Lower leg skin (tissue), 4 donors: ENCODE results near the gene LRRC27. TPM values are rescaled to one million over a fixed set of nuclear protein-coding genes. Genes with fewer than 3 reads are reported as not detected.
A peak's percentile ranks its signal among the peaks of the same experiment; 100 is the strongest.

ENCODE experiments used
- DNase-seq, 2 donors: peaks; one replicate each; pipeline ENCODE4 v3.0.0-alpha.2; 2019; ENCODE audit warnings: low spot score in 2 of 2
- H3K4me3 ChIP-seq: fragments of 200-600 bp; sonication (generic); 2 replicates; pipeline ENCODE4 v1.5.1; 2017; ENCODE audit warnings: mild to moderate bottlenecking, low read depth; ENCODE audit not compliant: poor library complexity, severe bottlenecking
- POLR2A ChIP-seq, 2 donors: fragments of 450-650 bp; IDR thresholded peaks; one replicate each; pipeline ENCODE4 v1.6.1; 2016 to 2017; ENCODE audit warnings: antibody characterized with exemption in 2 of 2, mild to moderate bottlenecking in 1 of 2, moderate library complexity in 1 of 2
- WGBS, 2 donors: methylation state at CpG; one replicate each; pipeline ENCODE4 v1.1.5; 2018; 5-methylcytosine and 5-hydroxymethylcytosine counted together
- intact Hi-C: fragments of 100-400 bp; cut with DNase I; formaldehyde crosslinking; loops from one replicate; pipeline ENCODE4 v1.15.0; 2023; ENCODE audit warnings: low total_unique reads
- total RNA-seq, 4 donors: library from RNA; depleted of rRNA; stranded (reverse); fragments of >200 nt; gene quantifications; one replicate each; pipeline ENCODE4 v1.1.0, GENCODE V29; 2016
- TF ChIP-seq, protein P1 (sequence below), 3 donors: fragments of 450-650 bp; IDR thresholded peaks; one replicate each; pipeline ENCODE4 v1.5.1; 2016; ENCODE audit warnings: antibody characterized with exemption in 3 of 3, mild to moderate bottlenecking in 3 of 3, moderate library complexity in 2 of 3

LRRC27 gene
- total RNA-seq, 4 donors from 2014 or later: 3.1 to 11.3 (median 8.5) TPM

DNA sequence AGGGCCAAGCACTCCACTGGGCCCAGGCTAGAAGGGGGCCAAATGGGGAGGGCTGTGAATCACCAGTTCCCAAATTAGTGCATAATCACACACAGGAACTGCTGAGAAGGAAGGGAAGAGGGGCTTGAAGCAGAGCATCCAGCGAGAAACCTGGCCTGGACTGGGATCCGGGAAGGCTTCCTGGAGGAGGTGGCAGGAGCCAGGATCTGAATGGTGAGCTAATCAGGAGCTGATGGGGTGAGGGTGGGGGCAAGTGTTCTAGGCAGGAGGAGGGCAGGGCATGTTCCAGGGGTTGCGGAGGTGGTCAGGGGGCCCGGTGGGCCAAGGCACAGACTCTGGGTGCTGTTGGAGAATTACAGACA is 77.7 kb downstream of the LRRC27 start:
- 88 to 92% methylated on average over 4 of the region's 4 CpGs for WGBS, 2 donors
- no peak for DNase-seq
- H3K4me3 ChIP-seq: no peak overlapping the region
- intact Hi-C loops: no loop called here
- TF ChIP-seq POLR2A (IDR thresholded peaks at IDR 0.05): no peak
- TF ChIP-seq, protein P1, sequence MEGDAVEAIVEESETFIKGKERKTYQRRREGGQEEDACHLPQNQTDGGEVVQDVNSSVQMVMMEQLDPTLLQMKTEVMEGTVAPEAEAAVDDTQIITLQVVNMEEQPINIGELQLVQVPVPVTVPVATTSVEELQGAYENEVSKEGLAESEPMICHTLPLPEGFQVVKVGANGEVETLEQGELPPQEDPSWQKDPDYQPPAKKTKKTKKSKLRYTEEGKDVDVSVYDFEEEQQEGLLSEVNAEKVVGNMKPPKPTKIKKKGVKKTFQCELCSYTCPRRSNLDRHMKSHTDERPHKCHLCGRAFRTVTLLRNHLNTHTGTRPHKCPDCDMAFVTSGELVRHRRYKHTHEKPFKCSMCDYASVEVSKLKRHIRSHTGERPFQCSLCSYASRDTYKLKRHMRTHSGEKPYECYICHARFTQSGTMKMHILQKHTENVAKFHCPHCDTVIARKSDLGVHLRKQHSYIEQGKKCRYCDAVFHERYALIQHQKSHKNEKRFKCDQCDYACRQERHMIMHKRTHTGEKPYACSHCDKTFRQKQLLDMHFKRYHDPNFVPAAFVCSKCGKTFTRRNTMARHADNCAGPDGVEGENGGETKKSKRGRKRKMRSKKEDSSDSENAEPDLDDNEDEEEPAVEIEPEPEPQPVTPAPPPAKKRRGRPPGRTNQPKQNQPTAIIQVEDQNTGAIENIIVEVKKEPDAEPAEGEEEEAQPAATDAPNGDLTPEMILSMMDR (IDR thresholded peaks at IDR 0.05): no peak

DNA sequence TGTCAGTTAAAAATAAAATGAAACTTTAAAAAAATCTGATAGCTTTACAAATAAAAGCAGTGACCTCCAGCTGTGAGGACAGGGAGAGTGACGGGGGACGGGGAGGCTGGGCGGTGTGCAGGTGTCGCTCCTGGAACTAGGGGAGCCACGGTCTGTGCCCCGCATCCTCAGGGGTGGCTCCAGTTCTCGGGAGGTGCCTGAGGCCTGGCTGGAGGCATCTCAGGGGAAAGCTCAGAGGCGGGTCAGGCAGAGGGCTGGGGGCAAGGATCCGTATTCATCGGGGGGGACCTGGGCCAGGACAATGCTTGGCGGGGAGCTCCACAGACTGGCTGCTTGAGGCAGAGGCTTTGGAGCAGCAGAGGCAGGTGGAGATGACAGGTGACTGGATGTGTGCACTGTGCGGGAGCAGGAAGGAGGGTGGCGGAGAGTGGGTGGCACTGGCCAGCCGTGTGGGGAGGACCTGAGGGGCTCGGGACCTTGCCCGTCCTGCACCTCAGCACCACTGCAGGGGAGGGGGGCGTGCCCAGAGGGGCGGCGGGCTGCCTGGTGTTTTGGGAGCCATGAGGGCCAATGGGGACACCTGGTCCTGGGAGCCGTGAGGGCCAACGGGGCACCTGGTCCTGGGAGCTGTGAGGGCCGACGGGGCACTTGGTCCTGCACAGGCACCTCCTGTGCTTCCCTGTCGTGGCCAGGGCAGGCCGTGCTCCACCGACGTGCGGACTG is 78.2 kb downstream of the LRRC27 start:
- 87 to 89% methylated on average over 20 to 28 of the region's 28 CpGs for WGBS, 2 donors
- intact Hi-C loops: no loop called here
- no peak for DNase-seq
- TF ChIP-seq, protein P1 (IDR thresholded peaks at IDR 0.05): no peak
- no peak for TF ChIP-seq POLR2A (IDR thresholded peaks at IDR 0.05)
- no peak overlapping the region for H3K4me3 ChIP-seq

DNA sequence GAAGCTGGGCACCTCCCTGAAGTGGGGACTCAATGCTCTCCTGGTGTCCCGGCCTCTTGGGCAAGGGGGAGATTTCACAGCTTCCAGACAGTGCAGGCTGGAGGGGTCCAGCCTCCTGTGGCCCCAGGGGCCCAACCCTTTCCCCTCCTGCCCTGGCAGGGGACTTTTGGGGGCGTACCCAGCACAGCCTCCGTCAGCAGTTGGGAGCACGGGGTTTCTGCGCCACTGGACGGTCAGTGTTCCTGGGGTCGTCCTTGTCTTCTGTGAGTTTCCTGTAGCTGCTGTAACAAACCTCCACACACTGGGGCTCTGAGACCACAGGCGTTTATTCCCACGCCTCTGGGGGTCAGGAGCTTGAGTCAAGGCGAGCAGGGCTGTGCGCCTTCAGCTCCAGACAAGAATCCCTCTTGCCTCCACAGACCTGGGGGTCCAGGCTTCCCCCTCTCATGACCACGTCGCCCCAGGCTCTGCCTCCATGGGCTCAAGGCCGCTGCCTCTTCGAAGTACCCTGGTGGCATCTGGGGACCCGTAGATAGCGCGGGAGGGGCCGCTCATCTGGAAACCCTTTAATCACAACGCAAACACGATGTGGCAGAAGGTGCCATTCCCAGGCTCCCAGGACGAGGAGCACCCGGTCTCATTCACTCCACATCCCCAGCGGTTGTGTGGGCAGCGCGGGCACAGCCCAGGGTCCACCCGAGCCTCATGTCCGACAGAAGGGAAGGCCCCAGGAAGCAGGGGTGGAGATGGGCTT is 79.0 kb downstream of the LRRC27 start:
- intact Hi-C loops: no loop called here
- DNase-seq: no peak
- TF ChIP-seq, protein P1 (IDR thresholded peaks at IDR 0.05): no peak
- no peak for TF ChIP-seq POLR2A (IDR thresholded peaks at IDR 0.05)
- no peak overlapping the region for H3K4me3 ChIP-seq
- WGBS, 2 donors: 65 to 71% methylated on average over 26 to 27 of the region's 28 CpGs

DNA sequence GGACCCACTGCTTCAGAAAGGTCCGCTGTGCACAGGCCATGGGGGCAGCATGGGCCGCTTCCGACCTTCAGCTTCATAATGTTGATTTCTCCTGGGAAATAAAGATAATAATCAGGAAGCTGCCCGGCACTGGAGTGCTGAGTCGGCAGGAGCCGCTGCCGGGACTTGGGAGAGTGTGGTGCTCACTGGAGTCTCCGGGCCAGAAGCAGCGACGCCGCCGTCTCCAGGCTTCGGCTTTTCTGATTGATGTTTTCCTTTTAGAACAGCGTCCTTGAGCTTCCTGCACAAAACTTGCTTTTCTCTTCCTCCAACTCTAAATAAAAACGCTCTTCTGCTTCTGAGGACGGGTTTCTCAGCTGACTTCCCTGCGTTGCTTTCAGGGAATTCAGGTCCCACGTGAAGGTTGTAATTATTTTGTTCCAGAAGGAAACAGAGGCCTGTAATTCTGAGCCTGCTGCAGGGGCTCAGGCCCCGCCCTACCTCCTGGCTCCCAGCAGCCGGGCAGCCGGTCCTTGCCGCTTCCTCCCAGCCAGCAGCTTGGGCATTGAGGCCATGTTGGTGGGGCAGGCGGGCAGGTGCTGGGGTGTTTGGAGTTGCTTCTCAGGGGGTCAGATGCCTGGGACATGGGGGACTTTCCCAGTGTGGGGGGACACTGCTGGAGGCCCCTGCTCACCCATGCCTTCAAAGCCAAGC is 79.7 kb downstream of the LRRC27 start:
- intact Hi-C loops: no loop called here
- no peak for DNase-seq
- WGBS, 2 donors: 16% methylated on average over 23 of the region's 23 CpGs
- H3K4me3 ChIP-seq: no peak overlapping the region
- TF ChIP-seq, protein P1 (IDR thresholded peaks at IDR 0.05): no peak
- TF ChIP-seq POLR2A (IDR thresholded peaks at IDR 0.05): no peak

DNA sequence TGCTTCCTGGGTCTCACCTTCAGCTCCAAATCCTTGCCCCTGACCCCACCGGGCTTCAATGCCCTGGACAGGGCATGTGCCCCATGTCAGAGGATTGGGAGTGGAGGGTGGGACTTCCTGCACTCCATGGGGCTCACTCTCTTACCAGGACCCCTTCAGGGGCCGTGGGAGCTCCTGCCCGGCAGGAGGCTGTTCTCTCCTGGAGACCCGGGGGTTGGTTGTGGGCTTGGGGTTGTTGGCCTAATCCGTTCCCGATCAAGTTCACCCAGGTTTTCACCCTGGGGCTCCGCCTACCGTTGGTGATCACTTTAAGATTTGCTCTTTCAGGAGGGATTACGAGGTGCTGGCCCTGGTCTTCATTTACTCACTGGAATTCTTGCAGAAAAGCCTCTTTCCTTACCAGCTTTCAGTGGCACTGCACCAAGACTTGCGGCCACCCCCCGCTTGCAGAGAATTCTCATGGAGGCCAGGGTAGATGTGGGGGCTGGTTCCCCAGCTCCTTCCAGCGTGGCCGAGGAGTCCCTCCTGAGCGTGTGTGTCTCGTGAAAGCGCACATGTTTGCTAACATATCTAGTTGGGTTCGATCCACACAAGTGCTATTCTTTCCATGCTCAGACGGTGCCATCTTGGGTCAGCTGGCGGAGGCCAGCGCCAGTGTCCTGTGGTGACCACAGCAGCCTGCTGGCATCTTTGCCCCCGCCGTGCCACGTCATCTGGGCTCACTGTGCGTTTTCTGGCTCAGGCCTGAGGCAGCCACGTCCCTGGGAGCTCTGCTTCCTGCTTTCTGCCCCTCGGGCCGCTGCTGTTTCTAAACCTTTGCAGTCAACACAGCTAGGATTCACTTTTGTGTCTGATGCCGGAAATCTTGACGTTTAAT is 80.6 kb downstream of the LRRC27 start:
- no peak overlapping the region for H3K4me3 ChIP-seq
- peak in 1 of 2 donors; percentile 93 for DNase-seq
- TF ChIP-seq POLR2A (IDR thresholded peaks at IDR 0.05): no peak
- TF ChIP-seq, protein P1 (IDR thresholded peaks at IDR 0.05): no peak
- WGBS, 2 donors: 58 to 65% methylated on average over 26 to 29 of the region's 29 CpGs
- intact Hi-C loops: no loop called here
